ENCODE results near the gene RBMS3.
A peak's percentile ranks its signal among the peaks of the same experiment; 100 is the strongest.
"Not testable (repeated sequence)": the region's sequence is repeated elsewhere in the genome, so short reads cannot be mapped to it uniquely, and the experiment has no call there.

RBMS3 gene

GRCh38 chr3:29618395-29619282, 337.8 kb downstream of the RBMS3 start:
- peak; percentile 12 for DNase-seq (ENCODE audit: low spot score)

DNA sequence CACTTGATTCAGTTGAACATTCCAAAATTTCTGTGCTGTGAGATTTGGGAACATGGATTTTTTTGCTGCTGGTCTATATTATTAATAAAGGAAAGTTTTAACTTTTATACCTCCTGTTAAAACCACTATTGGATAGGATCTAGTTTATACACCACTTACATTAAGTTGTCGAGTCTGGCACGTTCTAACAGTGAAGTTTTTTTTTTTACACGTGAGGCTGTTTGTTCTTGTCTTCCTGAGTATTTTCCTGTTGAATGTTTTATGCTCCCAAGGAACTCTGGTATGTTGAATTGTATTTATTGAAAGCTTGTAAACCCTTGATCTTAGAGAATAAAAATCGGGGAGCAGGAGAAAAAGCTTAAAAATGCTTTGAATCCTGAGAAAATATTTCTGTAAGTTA, 338.8 kb downstream of the RBMS3 start:
- DNase-seq (ENCODE audit: low spot score) = no peak

DNA sequence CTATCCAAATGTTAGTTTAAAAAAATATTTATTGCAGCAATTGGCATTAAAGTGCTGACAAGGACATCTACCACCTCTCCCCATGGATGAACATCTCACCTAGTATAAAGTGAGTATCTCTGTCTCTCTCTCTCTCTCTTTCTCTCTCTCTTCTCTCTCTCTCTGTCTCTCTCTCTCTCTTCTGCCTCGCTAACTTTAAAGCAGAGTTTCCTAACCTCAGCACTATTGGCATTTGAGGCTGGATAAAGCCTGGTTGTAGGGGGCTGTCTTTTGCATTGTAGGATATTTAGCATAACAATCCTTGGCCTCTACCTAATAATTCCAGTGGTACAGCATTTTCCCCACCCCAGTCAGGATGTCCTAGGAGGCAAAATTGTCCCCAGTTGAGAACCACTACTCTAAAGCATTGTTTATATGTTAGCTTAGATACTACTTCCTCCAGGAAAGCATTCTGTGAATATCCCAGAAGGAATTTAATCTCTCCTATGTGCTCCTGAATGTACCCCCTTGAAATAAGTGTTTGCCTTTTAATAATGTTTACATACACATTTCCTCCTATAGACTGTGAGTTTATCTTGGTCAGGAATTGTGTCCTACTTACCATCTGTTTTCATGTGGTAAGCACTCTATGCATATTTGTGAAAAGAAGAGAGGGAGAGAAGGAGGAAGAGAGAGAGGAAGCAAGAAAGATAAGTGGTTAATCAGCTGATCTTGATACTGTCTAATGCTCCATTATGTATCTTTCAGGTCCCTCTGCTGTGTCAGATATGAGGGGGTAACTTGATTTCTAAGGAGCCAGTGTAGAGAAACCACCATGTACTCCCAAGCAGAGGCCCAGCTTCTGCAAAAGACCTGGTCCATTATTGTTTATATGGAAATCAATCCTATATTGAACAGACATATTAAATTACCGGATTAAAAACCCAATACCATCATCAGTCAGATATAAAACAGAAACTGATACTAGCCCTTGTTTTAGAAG, 346.6 kb downstream of the RBMS3 start:
- no peak for DNase-seq (ENCODE audit: low spot score)

- no peak for DNase-seq (ENCODE audit: low spot score)
These were observed 347.9 kb downstream of the RBMS3 start for GRCh38 chr3:29628795-29629194.

- no peak for DNase-seq (ENCODE audit: low spot score)
These were observed 355.0 kb downstream of the RBMS3 start for GRCh38 chr3:29635888-29636287.

GRCh38 chr3:29637068-29637467, 356.2 kb downstream of the RBMS3 start:
- no peak for DNase-seq (ENCODE audit: low spot score)

- DNase-seq (ENCODE audit: low spot score) = no peak
These were observed 358.9 kb downstream of the RBMS3 start for GRCh38 chr3:29639578-29640290.

- DNase-seq (ENCODE audit: low spot score) = peak; percentile 42
These were observed 361.6 kb downstream of the RBMS3 start for GRCh38 chr3:29642393-29643033.

- DNase-seq (ENCODE audit: low spot score) = no peak
These were observed 362.2 kb downstream of the RBMS3 start for GRCh38 chr3:29643034-29643425.

DNA sequence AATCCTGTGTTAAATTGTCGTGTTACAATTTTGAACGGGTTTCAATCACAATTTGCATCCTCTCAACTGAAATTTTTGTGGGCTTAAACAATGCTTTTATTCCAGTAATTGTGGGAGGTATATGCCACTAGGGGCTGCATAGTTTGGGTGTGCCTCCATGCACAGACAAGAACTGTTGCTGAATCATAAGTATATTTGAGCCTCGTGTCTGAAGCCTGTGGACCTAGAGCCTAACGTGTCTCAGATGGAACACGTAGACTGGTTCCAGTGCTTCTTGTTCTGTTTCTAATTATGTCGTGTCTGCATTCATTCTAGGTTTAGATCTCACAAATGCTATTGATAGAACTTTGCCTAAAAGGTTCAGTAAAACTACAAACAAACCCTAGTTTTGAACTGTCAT, 363.4 kb downstream of the RBMS3 start:
- DNase-seq (ENCODE audit: low spot score) = peak; percentile 53

- DNase-seq (ENCODE audit: low spot score) = no peak
These were observed 364.2 kb downstream of the RBMS3 start for GRCh38 chr3:29644956-29645636.

DNA sequence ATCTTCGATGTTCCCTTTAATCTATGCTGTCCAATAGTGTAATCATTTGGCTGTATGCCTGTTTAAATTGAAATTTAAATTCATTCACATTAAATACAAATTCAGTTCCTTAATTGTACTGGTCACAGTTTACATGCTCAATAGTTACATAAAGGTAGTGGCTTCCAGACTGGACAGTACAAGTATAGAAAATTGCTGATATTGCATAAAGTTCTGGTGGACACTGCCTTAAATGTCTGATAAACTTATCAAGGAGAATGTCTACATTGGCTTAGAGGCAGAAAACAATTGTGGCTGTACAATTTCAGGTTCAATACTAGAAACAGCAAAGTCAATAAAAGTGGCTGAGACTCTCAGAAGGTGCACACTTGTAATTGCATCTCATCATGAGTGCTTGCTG, 365.2 kb downstream of the RBMS3 start:
- no peak for DNase-seq (ENCODE audit: low spot score)

DNA sequence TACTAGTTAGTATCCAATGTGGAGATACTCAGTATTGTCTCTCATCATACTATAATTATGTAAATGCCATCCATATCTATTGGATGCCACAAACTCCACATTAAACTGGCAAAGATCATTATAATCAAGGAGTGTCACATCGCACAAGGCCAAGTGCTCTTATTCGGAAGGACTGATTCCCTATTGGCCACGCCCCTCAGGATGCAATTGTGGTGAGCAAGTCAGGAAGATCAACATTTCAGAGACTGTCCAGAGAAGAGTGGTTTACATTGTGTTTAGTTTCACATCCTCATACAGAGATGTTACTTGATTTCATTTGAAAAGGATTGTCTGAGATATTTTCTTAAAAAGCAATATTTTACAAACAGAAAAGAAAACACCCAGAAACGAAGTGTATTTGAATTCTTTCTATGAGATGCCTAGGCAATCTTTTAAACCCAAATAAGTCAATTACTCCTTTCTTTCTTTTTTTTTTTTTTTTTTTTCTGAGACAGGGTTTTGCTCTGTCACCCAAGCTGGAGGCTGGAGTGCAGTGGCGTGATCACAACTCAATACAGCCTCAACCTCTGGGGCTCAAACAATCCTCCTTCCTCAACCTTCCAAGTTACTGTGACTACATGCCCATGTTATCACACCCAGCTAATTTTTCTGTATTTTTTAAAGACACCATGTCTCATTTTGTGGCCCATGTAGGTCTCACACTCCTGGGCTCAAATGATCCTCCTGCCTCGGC, 369.1 kb downstream of the RBMS3 start:
- peak; percentile 17 for DNase-seq (ENCODE audit: low spot score)

DNA sequence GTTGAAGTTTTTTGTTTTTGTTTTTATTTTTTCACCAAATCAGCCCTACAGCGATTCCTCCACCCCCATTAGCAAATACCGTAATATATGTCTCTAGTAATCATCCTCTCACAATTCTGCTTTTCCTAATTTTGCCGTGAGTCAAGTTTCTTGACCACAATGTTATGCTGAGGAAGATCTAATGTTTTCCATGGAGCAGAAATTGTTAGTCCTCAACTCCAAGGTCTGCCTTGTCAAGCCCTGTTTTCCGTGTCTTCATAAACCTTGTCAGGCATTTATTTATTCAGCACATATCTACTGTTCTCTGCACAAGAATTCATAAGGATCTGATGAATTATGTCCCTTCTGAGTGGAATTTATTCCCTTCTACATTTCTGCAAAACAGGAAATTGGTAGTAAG, 372.8 kb downstream of the RBMS3 start:
- no peak for DNase-seq (ENCODE audit: low spot score)

DNA sequence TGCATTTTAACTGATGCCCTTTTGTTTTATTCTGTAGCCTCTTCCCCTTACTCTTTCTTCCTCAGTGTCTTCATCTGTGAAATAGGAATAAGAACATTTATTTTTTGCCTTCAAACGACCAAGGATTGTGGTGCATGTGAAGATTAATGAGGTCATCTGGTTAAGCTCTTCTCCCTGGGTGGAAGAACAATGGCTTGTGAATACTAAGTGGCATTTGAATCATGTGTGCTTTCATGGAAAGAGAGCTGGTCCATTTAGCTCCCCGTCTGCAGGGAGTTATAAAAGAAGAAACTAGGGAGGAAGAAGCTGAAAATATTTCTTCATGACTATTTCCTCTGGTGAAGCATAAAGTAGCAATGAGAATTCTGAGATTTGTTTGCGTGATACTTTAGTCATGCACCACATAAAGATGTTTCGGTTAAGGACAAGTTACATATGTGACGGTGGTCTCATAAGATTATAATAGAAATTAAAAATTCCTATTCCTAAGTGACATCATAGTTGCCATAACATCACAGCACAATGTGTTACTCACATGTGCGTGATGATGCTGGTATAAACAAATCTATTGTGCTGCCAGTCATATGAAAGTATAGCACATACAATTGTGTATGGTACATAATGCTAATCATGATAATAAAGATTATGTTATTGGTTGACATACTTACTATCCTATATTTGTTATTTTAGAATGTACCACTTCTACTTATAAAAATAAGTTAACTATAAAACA, 374.3 kb downstream of the RBMS3 start:
- DNase-seq (ENCODE audit: low spot score) = no peak

- DNase-seq (ENCODE audit: low spot score) = no peak
These were observed 384.8 kb downstream of the RBMS3 start for GRCh38 chr3:29665688-29666087.

GRCh38 chr3:29668233-29668632, 387.4 kb downstream of the RBMS3 start:
- DNase-seq (ENCODE audit: low spot score) = no peak

- DNase-seq (ENCODE audit: low spot score) = no peak
These were observed 387.9 kb downstream of the RBMS3 start for GRCh38 chr3:29668728-29669127.

DNA sequence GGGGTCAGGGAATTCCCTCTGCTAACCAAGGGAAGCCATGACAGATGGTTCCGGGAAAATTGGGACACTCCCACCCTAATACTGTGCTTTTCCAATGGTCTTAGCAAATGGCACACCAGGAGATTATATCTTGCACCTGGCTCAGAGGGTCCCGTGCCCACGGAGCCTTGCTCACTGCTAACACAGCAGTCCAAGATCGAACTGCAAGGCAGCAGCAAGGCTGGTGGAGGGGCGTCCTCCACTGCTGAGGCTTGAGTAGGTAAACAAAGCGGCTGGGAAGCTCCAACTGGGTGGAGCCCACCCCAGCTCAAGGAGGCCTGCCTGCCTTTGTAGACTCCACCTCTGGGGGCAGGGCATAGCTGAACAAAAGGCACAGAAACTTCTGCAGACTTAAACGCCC, 389.6 kb downstream of the RBMS3 start:
- DNase-seq (ENCODE audit: low spot score) = not testable (repeated sequence)

- no peak for DNase-seq (ENCODE audit: low spot score)
These were observed 396.6 kb downstream of the RBMS3 start for GRCh38 chr3:29677421-29677820.
